Measurements from ENCODE around the gene SPAG17. TPM values are rescaled to one million over a fixed set of nuclear protein-coding genes. Genes with fewer than 3 reads are reported as not detected.

SPAG17 gene
- total RNA-seq, 6 experiments from 2014 or later = not detected

- H3K27me3 Mint-ChIP-seq (ENCODE audit: insufficient read depth) = no peaks in the 10 kb centered on the region; the same call in 1 of the 2 replicates
- no peaks in the 10 kb centered on the region for H3K36me3 Mint-ChIP-seq (ENCODE audit: low read depth)
- peaks cover 6% of the 10 kb centered on the region for H3K4me1 Mint-ChIP-seq (ENCODE audit: low read depth)
- DNase-seq = peak; percentile 5
- TF ChIP-seq, protein P1, sequence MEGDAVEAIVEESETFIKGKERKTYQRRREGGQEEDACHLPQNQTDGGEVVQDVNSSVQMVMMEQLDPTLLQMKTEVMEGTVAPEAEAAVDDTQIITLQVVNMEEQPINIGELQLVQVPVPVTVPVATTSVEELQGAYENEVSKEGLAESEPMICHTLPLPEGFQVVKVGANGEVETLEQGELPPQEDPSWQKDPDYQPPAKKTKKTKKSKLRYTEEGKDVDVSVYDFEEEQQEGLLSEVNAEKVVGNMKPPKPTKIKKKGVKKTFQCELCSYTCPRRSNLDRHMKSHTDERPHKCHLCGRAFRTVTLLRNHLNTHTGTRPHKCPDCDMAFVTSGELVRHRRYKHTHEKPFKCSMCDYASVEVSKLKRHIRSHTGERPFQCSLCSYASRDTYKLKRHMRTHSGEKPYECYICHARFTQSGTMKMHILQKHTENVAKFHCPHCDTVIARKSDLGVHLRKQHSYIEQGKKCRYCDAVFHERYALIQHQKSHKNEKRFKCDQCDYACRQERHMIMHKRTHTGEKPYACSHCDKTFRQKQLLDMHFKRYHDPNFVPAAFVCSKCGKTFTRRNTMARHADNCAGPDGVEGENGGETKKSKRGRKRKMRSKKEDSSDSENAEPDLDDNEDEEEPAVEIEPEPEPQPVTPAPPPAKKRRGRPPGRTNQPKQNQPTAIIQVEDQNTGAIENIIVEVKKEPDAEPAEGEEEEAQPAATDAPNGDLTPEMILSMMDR (IDR thresholded peaks at IDR 0.05) = peak; percentile 68
- H3K9me3 Mint-ChIP-seq = no peaks in the 10 kb centered on the region
- no peak overlapping the region for H3K27ac Mint-ChIP-seq
- no peak overlapping the region for H3K4me3 Mint-ChIP-seq
These were observed 217.6 kb downstream of the SPAG17 start for GRCh38 chr1:117967477-117967876.

- H3K27ac Mint-ChIP-seq = no peak overlapping the region
- TF ChIP-seq, protein P1 (IDR thresholded peaks at IDR 0.05) = no peak
- peaks cover 10% of the 10 kb centered on the region for H3K4me1 Mint-ChIP-seq (ENCODE audit: low read depth)
- no peaks in the 10 kb centered on the region for H3K9me3 Mint-ChIP-seq
- no peak overlapping the region for H3K4me3 Mint-ChIP-seq
- no peak for DNase-seq
- H3K27me3 Mint-ChIP-seq (ENCODE audit: insufficient read depth) = no peaks in the 10 kb centered on the region; the same call in 1 of the 2 replicates
- H3K36me3 Mint-ChIP-seq (ENCODE audit: low read depth) = peaks cover 3% of the 10 kb centered on the region
These were observed 220.6 kb downstream of the SPAG17 start for GRCh38 chr1:117964290-117965038.

DNA sequence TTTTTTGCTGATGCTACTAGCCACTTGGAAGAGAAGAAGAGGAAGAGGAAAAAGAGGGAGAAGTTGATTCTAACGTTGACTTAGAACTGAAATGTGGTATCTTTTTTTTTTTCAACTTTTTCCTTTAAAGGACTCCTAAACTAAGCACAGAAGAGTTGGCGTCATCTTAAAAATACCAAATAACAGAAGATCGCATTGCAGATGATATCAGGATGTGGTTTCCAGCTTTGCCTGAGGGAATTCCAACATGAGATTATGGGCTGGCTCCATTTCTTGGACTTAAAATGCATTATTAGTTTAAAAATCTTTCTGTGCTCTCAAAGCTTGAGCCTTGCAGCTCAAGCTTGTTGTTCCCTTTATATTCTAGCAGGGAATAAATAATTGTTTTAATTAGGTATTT lies 225.7 kb downstream of the SPAG17 start:
- peaks cover 39% of the 10 kb centered on the region for H3K36me3 Mint-ChIP-seq (ENCODE audit: low read depth)
- peak; percentile 64 for DNase-seq
- H3K9me3 Mint-ChIP-seq = no peaks in the 10 kb centered on the region
- TF ChIP-seq, protein P1 (IDR thresholded peaks at IDR 0.05) = no peak
- H3K4me1 Mint-ChIP-seq (ENCODE audit: low read depth) = peaks cover 35% of the 10 kb centered on the region
- peak overlapping the region; percentile 65 for H3K27ac Mint-ChIP-seq
- H3K4me3 Mint-ChIP-seq = 0 out of 2 replicates have a peak overlapping the region, but pooled peaks have one; percentile 26
- no peaks in the 10 kb centered on the region for H3K27me3 Mint-ChIP-seq (ENCODE audit: insufficient read depth)

GRCh38 chr1:117952386-117952785 lies 232.6 kb downstream of the SPAG17 start:
- no peaks in the 10 kb centered on the region for H3K27me3 Mint-ChIP-seq (ENCODE audit: insufficient read depth)
- no peak overlapping the region for H3K27ac Mint-ChIP-seq
- TF ChIP-seq, protein P1 (IDR thresholded peaks at IDR 0.05) = no peak
- no peak for DNase-seq
- no peaks in the 10 kb centered on the region for H3K9me3 Mint-ChIP-seq
- peaks cover 37% of the 10 kb centered on the region for H3K36me3 Mint-ChIP-seq (ENCODE audit: low read depth)
- peaks cover 14% of the 10 kb centered on the region for H3K4me1 Mint-ChIP-seq (ENCODE audit: low read depth)
- H3K4me3 Mint-ChIP-seq = no peak overlapping the region

DNA sequence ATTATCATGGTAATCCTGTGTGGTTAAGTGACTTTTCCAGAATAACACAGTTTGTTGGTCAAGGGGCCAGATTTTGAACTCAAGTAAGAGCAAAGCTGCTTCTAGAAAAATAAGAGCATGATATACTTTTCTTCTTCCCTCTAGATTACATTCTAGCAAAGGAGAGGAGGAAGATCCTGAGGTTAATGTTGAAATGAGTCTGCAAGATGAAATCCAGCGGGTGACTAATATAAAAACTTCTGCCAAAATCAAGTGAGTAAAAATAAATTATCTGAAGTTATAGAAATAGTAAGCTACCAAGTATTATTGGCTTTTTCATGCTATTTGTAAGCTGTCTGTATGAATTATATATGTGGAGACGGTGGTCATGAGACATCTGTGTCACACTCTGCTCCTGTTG lies 242.7 kb downstream of the SPAG17 start:
- peaks cover 36% of the 10 kb centered on the region for H3K36me3 Mint-ChIP-seq (ENCODE audit: low read depth)
- H3K27me3 Mint-ChIP-seq (ENCODE audit: insufficient read depth) = no peaks in the 10 kb centered on the region
- no peaks in the 10 kb centered on the region for H3K9me3 Mint-ChIP-seq
- TF ChIP-seq, protein P1 (IDR thresholded peaks at IDR 0.05) = no peak
- H3K4me3 Mint-ChIP-seq = no peak overlapping the region
- H3K27ac Mint-ChIP-seq = no peak overlapping the region
- DNase-seq = no peak
- H3K4me1 Mint-ChIP-seq (ENCODE audit: low read depth) = no peaks in the 10 kb centered on the region
